ENCODE data around the gene ANKRD6.

ANKRD6 gene

DNA sequence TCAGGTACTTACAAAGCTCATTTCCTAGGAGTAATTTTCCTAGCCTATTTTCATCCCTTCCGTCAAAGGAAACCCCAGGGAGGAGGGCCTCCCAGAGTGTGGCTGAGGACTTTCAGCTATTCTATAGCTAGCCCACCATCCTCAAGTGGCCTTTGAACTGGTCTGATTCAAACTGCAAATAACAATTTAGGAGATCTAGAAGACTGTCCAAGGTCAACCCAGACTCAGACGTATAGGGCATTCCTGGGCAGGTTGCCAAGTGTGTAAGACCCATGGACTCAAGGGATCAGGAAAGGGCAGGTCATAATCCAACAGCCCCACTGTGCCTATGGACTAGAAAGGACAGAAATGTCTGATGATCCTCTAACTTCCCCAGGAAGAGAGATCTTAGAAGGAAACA is 18.7 kb upstream of the ANKRD6 start:
- DNase-seq = no peak

DNA sequence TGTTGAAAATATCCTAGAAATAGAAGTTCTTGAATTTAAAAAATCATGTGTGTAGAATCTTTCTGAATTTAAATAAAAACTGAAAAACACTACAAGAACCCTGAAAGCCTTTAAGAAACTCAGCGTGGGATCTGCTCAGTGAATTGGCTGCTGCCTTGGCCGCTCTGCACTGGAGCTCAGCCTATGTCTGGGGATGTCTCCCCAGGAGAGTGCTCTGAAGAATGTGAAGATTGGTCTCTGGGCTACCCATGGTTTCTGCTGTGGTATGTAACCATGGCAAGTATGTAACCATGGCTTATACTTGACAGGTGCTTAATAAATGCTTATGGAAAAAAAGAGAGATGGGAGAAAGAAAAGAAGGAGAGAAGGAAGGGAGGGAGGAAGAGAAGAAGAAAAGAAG is 17.8 kb upstream of the ANKRD6 start:
- DNase-seq = no peak

DNA sequence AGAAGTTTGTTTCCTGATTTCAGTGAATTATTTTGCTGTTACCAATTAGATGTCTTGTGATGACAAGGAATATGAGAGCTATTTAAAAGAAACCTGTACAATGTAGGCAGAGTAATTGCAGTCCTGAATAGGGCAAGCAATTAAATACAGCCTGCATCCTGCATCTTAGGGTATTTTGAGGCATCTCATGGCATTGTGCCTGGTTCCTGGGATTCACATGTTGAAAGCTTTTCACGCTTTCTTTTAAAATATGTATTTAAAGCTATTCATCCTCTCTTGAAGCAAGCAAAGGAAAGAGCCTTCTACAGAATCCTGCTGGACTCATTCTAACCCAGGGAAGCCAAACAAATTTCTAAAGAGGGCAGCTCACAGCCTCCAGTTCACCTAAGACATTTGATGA is 16.2 kb upstream of the ANKRD6 start:
- no peak for DNase-seq

DNA sequence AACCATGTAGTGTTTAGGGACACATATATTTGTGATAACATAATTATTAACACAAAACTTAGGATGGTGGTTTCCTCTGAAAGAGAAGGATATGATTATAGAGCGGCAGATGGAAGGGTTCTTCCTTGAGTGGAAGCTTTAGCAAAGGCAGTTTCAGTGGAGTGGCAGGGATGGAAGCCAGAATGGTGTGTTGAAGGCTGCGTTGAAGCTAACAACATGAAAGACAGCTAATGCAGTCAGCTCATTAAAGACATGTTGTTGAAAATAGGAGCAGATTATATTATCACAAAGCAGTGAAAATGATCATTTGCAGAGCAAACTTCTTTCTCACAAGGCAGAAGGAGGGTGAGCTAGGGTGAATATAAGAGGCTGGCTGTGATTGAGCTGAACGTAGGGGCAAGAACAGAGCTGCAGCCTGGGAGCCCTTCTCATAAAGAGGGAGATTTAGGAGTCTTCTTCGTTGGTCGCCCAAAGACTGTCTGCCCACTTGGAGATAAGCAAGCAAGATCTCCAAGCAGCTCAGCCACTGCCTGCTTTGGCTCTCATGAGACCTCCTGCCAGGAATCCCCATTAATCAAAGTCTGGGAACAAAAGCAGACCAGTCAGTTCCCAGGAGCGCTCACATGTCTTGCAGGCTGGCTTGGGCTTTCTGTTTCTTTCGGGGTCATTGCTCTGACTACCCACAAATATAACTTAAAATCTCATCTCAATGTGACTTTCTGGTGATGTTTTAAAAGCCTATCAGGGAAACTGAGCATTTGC is 2.6 kb upstream of the ANKRD6 start:
- no peak for DNase-seq

DNA sequence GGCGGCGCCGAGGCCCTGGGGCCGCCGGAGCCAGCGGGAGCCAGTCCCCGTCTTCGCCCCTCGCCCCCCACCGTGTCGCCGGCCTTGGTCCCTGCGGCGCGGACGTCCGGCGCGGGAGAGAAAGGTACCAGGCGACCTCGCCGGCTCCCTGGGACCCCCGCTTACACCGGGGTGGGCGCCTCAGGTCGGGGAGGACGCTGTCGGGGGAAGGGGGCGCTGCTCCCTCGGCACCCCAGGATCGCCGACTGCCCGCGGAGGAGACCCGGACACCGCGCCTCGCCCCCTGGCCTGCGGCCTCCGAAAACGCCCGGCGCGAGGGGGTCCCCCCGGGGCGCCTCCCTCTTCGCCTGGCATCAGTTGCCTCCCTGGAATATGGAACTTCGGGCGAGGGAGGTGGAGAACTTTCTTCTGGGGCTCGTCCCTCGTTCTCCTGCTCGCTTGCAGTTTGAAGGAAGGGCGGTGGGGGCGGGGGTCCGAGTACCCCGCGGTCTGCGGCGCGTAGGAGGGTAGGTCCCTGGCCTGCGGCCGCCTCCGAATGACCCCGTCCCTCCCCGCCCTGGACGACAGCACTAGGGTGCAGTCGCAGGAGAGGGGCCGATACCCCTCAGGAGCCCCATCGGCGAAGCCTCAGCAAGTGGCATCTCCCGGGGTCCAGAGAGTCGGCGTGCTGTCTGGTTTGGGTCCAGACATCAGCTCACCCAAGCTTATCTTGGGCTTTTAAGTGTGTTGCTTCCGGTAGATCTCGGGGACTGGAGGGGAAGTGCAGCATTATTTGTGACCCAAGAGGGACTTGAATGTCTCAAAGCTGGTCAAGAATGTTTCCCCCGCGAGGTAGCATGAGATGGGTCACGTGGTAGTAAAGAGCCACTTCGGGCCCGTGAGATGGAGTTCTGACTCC is 549 bp downstream of the ANKRD6 start:
- DNase-seq = peak; percentile 38 to 40

DNA sequence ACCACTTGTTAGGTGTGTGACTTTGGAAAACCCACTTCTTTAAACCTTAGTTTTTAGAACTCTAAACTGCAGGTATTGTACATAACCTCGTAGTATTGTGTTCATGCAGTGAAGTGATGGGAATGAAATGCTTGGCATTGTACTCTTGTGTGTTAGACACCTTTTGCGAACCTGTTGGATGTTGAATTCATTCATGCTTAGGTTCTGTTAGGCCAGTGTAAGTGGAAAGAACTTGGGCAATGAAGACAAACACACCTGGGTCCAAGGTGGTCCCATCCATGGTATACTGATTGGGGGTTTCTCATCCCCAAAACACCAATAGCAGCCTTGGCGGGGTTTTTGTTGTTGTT is 1.2 kb downstream of the ANKRD6 start:
- no peak for DNase-seq

DNA sequence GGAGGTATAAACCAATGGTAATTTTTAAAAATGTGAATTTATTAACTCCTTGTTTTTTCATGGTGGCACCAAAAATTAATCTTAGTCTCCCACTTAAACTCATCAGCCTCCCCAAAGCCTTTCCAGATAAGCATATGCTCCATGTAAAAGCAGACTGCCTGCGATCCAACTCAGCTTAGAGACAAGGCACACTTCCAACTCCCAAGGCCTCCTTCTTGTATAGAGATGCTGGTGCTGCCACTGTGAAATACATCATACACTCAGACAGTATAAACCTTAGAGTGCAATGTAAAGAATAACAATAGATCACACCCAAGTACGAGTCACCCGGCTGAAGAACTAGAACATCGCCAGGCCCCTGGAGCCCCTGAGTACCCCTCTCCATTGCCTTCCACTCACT is 2.0 kb downstream of the ANKRD6 start:
- DNase-seq = no peak

DNA sequence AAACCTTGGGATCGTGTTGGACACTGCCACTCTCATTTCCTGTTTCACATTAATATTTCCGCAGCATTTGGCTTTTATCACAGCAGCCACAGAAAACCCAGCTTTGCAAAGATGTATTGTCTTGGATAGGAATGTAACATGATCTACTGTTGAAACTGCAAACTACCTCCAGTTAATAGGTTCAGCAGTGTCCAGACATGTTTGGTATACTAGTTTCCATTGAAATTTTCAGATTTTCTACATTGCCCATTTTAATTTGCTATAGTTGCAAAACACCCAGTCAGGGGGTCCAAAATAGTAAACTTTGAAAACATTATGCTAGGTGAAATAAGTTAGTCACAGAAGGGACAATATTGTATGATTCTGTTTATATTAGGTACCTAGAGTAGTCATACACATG is 3.3 kb downstream of the ANKRD6 start:
- DNase-seq = no peak

DNA sequence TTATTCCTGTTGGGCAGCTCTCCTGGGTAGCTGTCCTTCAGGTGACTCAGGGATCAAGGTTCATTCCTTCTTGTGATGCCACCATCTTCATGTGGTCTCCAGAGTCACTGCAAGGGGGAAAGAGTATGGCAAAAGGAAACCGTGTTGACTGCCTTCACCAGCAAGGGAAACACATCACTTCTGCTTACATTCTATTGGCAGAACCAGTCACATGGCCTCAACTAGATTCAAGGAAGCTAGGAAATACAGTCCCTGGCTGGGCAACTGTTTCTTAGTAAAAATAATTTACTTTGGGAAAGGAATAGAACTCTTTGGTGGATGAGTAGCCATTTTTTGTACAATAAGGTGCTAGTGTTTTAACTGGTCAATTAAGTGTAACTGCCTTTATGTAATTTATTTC is 5.3 kb downstream of the ANKRD6 start:
- DNase-seq = no peak

DNA sequence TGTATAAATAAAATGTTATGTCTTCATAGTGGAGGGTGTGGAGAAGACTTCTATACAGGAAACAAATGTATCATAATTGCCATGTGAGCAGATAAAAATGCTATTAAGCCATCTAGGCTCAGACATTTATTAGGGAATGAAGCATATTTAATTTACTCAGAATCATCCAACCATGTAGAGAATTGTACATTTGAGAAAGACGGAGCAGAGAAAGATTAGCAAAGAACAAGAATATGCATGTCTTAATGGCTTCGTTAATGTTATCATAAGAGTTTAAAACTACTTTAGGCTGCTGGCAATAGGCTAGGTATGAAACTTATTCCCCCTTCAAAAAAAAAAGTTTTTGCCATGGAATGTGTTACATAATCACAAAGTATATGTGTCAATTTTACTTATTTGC is 6.1 kb downstream of the ANKRD6 start:
- DNase-seq = no peak

DNA sequence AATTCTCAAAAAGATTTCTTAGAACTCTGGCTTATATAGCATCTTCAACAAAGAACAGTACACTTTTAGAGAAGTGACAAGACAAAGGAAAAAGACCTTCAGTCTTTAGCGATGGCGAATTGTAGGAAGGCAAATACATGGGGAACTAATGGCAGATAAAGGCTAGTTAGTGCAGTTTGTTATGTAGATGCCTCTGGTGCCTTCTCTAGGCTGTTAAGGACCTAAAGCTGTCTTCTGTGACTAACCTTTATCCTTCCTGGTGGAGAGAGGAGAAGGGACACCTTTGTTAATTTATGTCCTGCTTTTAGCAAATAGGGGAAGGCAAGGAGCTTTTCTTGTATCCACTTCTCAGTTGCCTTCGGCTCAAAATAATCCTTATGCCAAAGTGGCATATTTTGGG is 7.2 kb downstream of the ANKRD6 start:
- no peak for DNase-seq

DNA sequence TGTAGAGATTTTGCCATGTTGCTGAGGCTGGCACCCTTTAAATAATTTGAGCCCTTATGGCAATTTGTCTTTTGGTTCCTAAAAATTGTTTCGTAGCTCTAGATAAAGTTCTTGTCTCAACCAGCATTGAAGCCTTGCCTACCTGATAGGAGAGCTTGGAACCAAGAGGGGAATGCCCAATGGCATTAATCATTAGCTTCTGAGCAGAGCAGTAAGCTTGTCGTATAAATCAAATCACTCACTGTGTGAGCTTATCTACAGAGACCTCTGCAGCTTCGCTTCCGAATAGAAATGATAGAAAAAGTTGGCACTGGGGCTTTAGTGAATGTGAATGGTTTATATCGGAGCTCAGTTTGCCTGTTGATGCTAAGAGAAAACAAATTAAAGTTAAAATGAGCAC is 10.7 kb downstream of the ANKRD6 start:
- no peak for DNase-seq

DNA sequence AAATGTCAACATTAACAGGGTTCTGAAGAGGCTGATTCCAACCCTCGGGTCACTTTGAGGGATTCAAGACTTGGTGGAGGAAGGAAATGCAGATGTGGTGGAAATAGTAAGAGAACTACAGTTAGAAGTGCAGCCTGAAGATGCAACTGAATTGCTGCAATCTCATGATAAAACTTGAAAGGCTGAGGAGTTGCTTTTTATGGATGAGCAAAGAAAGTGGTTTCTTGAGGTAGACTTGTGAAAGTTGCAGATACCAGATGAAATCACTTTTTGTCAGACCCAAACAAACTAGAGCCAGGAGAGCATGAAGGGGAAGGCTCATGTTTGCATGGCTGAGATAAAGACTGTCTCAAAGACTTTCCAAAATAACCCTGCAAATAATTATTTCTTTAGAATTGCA is 16.2 kb downstream of the ANKRD6 start:
- DNase-seq = no peak

DNA sequence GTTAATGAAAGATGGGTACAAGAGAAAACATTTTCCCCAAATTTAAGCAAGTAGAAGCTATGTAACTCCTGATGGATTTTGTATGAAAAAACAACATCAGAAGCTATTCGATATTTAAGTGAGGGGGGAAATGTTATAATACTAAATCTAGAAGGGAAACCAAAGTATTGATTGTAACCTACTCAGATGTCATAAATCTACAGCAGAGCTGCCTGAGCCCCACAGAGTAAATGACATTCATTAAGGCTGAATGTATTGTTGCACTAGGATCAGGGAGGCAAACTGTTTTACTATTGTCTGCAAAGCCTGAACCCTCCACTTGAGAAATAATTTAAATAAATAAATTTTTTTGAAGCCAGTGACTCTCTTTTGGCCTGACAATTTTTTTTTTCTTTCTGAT is 19.3 kb downstream of the ANKRD6 start:
- DNase-seq = no peak

DNA sequence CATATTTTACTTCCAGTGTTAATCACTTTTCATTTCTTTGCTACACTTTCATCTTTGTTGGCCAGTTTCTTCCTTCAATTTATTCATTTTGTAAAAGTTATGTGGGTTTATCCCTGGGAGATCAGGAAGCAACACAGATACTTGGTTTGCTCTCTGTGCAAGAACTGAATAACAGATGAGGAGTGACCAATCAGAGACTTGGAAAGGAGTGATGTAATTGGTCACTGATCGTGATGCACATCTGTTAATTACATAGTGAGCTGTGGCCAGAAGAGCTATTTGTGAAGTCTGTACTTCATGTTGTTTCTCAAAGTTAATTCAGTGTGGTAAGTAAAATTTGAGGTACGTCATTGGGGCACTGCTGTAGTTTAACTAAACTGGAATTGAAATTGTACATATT is 21.3 kb downstream of the ANKRD6 start:
- no peak for DNase-seq

DNA sequence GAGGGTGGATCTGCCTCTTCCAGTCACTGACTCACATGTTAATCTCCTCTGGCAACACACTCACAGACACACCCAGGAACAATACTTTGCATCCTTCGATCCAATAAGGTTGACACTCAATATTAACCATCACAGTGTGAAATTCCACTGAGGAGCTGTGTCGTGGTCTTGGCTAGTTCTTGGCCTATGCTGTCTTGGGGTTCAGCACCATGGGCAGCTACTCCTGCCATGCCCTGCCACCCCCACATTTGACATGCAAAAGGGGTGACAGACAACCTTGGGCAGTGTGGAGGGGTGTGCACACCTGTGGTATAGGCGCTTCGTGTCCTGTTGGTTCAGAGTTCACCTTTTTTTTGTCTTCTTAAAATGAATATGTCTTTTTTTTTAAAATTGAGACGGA is 25.8 kb downstream of the ANKRD6 start:
- no peak for DNase-seq

DNA sequence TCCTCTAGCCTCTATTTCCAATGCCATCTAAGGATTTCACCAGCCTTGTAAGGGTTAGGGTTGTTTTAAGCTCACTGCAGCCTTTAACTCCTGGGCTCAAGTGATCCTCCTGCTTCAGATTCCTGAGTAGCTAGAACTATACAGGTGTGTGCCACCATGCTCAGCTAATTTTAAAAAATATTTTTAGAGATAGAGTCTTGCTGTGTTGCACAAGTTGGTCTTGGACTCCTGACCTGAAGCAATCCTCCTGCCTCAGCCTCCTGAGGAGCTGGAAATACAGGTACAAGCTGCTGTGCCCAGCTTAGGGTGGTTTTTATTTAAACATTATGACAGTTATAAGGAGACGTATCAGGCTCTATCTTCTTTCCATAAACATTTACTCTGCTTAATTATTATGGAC is 26.5 kb downstream of the ANKRD6 start:
- no peak for DNase-seq

DNA sequence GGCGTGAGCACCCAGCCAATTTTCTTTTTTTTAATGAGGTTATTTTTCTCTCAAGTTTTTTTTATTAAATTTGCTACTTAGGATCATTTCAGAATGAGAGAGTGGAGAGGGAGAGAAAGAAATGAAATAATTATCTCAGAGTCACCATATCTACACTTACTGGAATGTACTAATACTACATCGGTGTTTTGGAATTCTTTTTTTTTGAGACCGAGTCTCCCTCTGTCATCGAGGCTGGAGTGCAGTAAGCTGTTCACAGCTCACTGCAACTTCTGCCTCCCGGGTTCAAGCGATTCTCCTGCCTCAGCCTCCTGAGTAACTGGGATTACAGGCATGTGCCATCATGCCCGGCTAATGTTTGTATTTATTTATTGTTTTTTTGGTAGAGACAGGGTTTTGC is 27.8 kb downstream of the ANKRD6 start:
- no peak for DNase-seq

DNA sequence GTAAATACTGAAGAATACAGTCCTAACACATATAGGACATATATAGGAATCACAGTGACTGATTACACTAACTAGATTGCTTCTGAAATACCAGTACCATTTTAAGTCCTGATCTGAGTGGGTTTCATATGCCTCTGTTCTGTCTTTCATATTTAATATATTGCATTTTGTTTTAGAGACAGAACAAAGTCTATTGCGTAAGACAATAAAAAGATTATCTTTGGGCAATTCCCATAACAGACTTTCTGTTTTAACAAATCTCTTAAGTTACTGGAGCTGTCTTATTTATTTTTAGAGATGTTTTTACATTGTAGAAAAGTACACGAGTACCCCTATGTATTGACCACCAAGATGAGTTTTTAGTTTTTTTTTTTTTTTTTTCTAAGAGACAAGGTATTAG is 29.6 kb downstream of the ANKRD6 start:
- no peak for DNase-seq

DNA sequence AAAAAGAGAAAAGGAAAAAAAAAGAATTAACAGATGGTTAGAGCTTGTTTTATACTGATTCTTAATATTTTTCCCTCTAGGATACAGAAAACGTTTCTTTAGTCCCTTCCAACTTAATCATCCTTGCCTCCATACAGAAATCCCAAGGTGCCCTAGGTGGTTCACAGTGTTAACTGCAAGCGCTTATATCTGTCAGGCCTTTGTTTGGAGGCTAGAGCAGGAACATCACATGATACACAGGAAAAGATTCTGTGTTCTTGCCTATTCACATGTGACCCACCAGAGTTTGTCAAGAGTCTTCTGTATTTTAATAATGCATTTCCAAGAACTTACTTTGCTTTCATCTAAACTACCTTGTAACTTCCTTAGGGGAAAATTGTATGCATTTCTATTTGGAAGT is 31.3 kb downstream of the ANKRD6 start:
- no peak for DNase-seq

DNA sequence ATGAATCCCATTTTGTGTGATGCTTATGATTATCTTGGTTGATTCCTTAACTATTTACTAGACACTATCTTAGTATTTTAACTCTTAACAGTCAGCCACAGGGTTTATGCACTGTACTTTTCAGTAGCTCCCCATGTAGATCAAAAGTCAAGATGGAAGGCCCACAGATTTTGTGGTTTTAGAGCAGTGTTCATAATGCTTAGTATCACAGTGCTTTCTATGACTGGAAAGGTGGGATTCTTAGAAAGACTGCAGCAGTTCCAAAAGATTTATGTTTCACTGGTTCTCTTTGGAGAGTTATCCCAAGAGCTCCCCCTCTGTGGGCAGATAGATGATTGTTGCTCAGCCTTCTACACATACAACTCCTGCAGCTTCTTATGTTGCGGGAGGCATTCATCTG is 34.5 kb downstream of the ANKRD6 start:
- DNase-seq = no peak

DNA sequence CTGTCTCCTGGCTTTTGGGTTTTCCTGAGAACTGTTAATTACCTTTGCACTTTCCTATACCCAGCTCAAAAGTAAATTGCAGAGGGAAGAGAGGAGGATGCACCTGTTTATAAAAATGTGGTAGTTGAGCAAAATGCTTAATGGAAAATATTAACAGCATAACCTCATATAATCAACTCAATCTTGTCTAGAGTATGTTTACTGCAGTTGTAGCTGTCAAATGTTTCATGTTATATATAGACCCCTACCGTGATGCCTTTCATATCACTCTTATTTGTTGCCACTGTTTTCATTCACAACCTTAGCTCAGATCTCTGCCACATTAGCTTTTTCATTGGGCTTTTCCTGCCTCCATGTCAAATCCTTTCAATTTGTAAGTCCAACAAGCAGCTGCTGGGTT is 36.0 kb downstream of the ANKRD6 start:
- no peak for DNase-seq

DNA sequence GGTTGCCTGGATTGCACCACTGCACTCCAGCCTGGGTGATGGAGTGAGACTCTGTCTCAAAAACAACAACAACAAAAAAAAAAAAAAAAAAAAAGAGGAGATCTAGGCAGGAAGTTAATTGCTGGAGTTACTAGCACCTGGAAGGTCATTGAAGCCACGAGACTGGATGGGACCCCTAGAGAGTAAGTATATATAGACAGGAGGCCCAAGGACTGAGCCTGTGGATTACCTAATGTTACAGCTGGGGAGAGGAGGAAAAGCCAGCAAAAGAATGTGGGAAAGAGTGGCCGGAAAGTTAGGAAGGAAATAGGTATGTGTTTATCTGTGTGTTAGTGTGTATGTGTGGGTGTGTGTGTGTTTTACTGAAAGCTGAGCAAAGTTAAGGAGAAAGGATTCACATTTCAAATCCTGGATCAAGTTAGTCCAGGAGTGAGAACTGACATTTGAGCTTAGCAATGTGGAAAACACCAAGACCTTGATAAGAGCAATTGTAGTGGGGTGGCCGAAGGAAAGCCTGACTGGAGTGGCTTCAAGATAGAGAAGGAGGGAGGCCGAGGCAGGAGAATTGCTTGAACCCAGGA is 38.4 kb downstream of the ANKRD6 start:
- no peak for DNase-seq

DNA sequence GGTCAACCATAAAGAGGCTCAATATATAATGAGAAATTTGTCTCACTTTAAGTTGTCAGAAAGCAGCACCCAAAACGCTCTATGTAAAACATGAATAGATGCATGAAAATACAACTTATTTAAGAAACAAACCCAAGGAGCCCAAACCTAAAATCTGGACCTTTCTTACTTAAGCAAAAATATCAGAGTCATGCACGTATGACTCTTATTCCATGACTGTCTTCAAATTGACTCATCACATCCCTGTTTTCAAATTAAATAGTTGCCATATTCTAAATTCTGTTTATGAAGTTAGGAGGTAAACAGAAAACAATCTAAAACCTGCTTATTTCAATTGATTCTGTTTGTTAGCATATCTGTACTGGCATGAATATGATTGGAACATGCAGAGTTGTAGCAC is 42.1 kb downstream of the ANKRD6 start:
- DNase-seq = no peak

All from CD4-positive, alpha-beta T cell treated with Interleukin-4 for 1 hour (primary cell).